ENCODE data around the gene OLFM2.
A peak's percentile ranks its signal among the peaks of the same experiment; 100 is the strongest.
"Not testable (repeated sequence)": the region's sequence is repeated elsewhere in the genome, so short reads cannot be mapped to it uniquely, and the experiment has no call there.

The OLFM2 gene

GRCh38 chr19:9936326-9937000, at the start of gene OLFM2:
OLFM2 (minus strand) TSS chr19:9936515; CDS start chr19:9936366, 149 bp downstream.
- DNase-seq, result no peak

- no peak for DNase-seq
Measured at GRCh38 chr19:9981406-9982260, 45.3 kb upstream of the OLFM2 start.

GRCh38 chr19:9972103-9972502, 35.8 kb upstream of the OLFM2 start:
- no peak for DNase-seq

- DNase-seq, result no peak
Measured at GRCh38 chr19:9971166-9971897, 35.0 kb upstream of the OLFM2 start.

- DNase-seq, result no peak
Measured at GRCh38 chr19:9970481-9970880, 34.2 kb upstream of the OLFM2 start.

GRCh38 chr19:9969688-9969975, 33.3 kb upstream of the OLFM2 start:
- no peak for DNase-seq

GRCh38 chr19:9968820-9969687, 32.7 kb upstream of the OLFM2 start:
- no peak for DNase-seq

- no peak for DNase-seq
Measured at GRCh38 chr19:9967326-9967725, 31.0 kb upstream of the OLFM2 start.

GRCh38 chr19:9966448-9966847, 30.1 kb upstream of the OLFM2 start:
- no peak for DNase-seq

- DNase-seq, result no peak
Measured at GRCh38 chr19:9966024-9966423, 29.7 kb upstream of the OLFM2 start.

GRCh38 chr19:9962623-9963290, 26.4 kb upstream of the OLFM2 start:
- no peak for DNase-seq

GRCh38 chr19:9961103-9961502, 24.8 kb upstream of the OLFM2 start:
- no peak for DNase-seq

GRCh38 chr19:9958379-9958821, 22.1 kb upstream of the OLFM2 start:
- no peak for DNase-seq

GRCh38 chr19:9956956-9957355, 20.6 kb upstream of the OLFM2 start:
- no peak for DNase-seq

- no peak for DNase-seq
Measured at GRCh38 chr19:9953802-9954542, 17.7 kb upstream of the OLFM2 start.

GRCh38 chr19:9952276-9952675, 16.0 kb upstream of the OLFM2 start:
- no peak for DNase-seq

- DNase-seq, result no peak
Measured at GRCh38 chr19:9947441-9947840, 11.1 kb upstream of the OLFM2 start.

GRCh38 chr19:9946528-9947125, 10.3 kb upstream of the OLFM2 start:
- DNase-seq, result not testable (repeated sequence)

GRCh38 chr19:9945319-9945966, 9.1 kb upstream of the OLFM2 start:
- peak; percentile 28 for DNase-seq

- DNase-seq, result no peak
Measured at GRCh38 chr19:9943744-9944143, 7.4 kb upstream of the OLFM2 start.
